IPS DF 19.7 (cell line): ENCODE results near the gene RPUSD3.
"Not testable (repeated sequence)": the region's sequence is repeated elsewhere in the genome, so short reads cannot be mapped to it uniquely, and the experiment has no call there.

ENCODE experiments used
- DNase-seq: peaks from one replicate; pipeline ENCODE4 v3.0.0-alpha.2; 2013; ENCODE audit warnings: low read depth, low spot score

The RPUSD3 gene

GRCh38 chr3:9865125-9865637 lies 21.4 kb upstream of the RPUSD3 start:
- DNase-seq, result not testable (repeated sequence)

- no peak for DNase-seq
Measured at GRCh38 chr3:9864200-9864927, 20.6 kb upstream of the RPUSD3 start.

- no peak for DNase-seq
Measured at GRCh38 chr3:9863058-9863772, 19.4 kb upstream of the RPUSD3 start.

GRCh38 chr3:9862391-9863057 lies 18.7 kb upstream of the RPUSD3 start:
- DNase-seq, result no peak

GRCh38 chr3:9861626-9862130 lies 17.9 kb upstream of the RPUSD3 start:
- no peak for DNase-seq

- DNase-seq, result no peak
Measured at GRCh38 chr3:9861201-9861600, 17.4 kb upstream of the RPUSD3 start.

GRCh38 chr3:9859530-9860025 lies 15.8 kb upstream of the RPUSD3 start:
- no peak for DNase-seq

- DNase-seq, result no peak
Measured at GRCh38 chr3:9855594-9855993, 11.8 kb upstream of the RPUSD3 start.

GRCh38 chr3:9854291-9854940 lies 10.6 kb upstream of the RPUSD3 start:
- not testable (repeated sequence) for DNase-seq

- no peak for DNase-seq
Measured at GRCh38 chr3:9852528-9852927, 8.7 kb upstream of the RPUSD3 start.

- DNase-seq, result not testable (repeated sequence)
Measured at GRCh38 chr3:9851926-9852325, 8.1 kb upstream of the RPUSD3 start.

- not testable (repeated sequence) for DNase-seq
Measured at GRCh38 chr3:9851383-9851782, 7.6 kb upstream of the RPUSD3 start.

GRCh38 chr3:9848860-9849259 lies 5.1 kb upstream of the RPUSD3 start:
- not testable (repeated sequence) for DNase-seq

- not testable (repeated sequence) for DNase-seq
Measured at GRCh38 chr3:9847870-9848269, 4.1 kb upstream of the RPUSD3 start.

- no peak for DNase-seq
Measured at GRCh38 chr3:9846931-9847488, 3.2 kb upstream of the RPUSD3 start.

- DNase-seq, result no peak
Measured at GRCh38 chr3:9846231-9846630, 2.4 kb upstream of the RPUSD3 start.

GRCh38 chr3:9841015-9841414 lies 2.8 kb downstream of the RPUSD3 start:
- no peak for DNase-seq

GRCh38 chr3:9838856-9839255 lies 5.0 kb downstream of the RPUSD3 start:
- no peak for DNase-seq

- no peak for DNase-seq
Measured at GRCh38 chr3:9837701-9838582, 5.9 kb downstream of the RPUSD3 start.
